A673 (cell line): ENCODE data around the gene ACACA.
"Not testable (repeated sequence)": the region's sequence is repeated elsewhere in the genome, so short reads cannot be mapped to it uniquely, and the experiment has no call there.

ENCODE experiments used
- CTCF ChIP-seq: fragments of 300-800, 200-600 bp; sonication (generic); conservative IDR thresholded peaks from 2 replicates; pipeline ENCODE4 v1.5.1; 2017; ENCODE audit warnings: low read depth, mild to moderate bottlenecking, antibody characterized with exemption, low read length, moderate library complexity, mixed read lengths
- EZH2 ChIP-seq: fragments of 200-600 bp; sonication (generic); IDR thresholded peaks from 2 replicates; pipeline ENCODE4 v1.6.1; 2017; ENCODE audit warnings: borderline replicate concordance, low read depth, mild to moderate bottlenecking, mixed read lengths, antibody characterized with exemption, low read length; ENCODE audit not compliant: poor library complexity, severe bottlenecking

GRCh38 chr17:37441369-37442014 is 34.9 kb upstream of the ACACA start:
- not testable (repeated sequence) for TF ChIP-seq CTCF, EZH2
